Type B pancreatic cell (in vitro differentiated cells): ENCODE data around the gene ASZ1. TPM values are rescaled to one million over a fixed set of nuclear protein-coding genes. Genes with fewer than 3 reads are reported as not detected.

Experiments used
- DNase-seq: peaks from one replicate; pipeline ENCODE4 v3.0.0; 2021; ENCODE audit warnings: mixed read lengths; ENCODE audit not compliant: unreplicated experiment; ENCODE audit errors: extremely low spot score
- H3K27ac Mint-ChIP-seq: 2 replicates; pipeline ENCODE4 v1.8.0; 2021; ENCODE audit warnings: mild to moderate bottlenecking, mixed read lengths
- H3K27me3 Mint-ChIP-seq: 2 replicates; pipeline ENCODE4 v1.8.0; 2021; ENCODE audit warnings: mixed read lengths
- H3K36me3 Mint-ChIP-seq: 2 replicates; pipeline ENCODE4 v1.8.0; 2021; ENCODE audit warnings: mixed read lengths
- H3K4me1 Mint-ChIP-seq: one replicate; pipeline ENCODE4 v1.8.0; 2021; ENCODE audit warnings: mixed read lengths; ENCODE audit not compliant: unreplicated experiment
- H3K4me3 Mint-ChIP-seq: 2 replicates; pipeline ENCODE4 v1.8.0; 2021; ENCODE audit warnings: mild to moderate bottlenecking, mixed read lengths
- H3K9me3 Mint-ChIP-seq: 2 replicates; pipeline ENCODE4 v1.8.0; 2021; ENCODE audit warnings: mixed read lengths
- CTCF ChIP-seq: fragments of 200-600 bp; sonication (generic); conservative IDR thresholded peaks from 2 replicates; pipeline ENCODE4 v1.5.0; 2021; ENCODE audit warnings: antibody characterized with exemption, mild to moderate bottlenecking
- total RNA-seq: library from RNA; stranded (reverse); gene quantifications from 2 replicates; pipeline ENCODE4 v1.2.1, GENCODE V29; 2021; ENCODE audit warnings: low replicate concordance

ASZ1 gene
- total RNA-seq, 1 donor from 2014 or later, result not detected

DNA sequence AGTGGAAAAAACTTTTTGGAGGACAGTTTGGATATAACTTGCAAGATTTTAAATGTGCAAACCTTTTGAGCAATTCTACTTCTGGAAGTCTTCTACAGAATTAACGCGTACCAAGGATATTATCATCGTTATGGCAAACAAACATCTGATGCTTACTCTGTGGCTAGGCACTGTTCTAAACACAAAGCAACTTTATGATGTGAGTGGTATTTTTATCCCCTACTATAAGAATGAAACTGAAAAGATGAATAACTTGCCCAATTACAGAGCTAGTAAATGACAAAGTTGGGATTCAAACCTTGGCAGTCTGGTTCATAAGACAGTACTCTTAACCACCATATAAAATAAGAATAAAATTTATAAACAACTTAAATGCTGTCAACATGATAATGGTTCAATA is 15.8 kb downstream of the ASZ1 start:
- no peak for TF ChIP-seq CTCF
- Mint-ChIP-seq H3K9me3 (no peaks in the 10 kb centered on the region), H3K27me3 (no peaks in the 10 kb centered on the region), H3K4me3 (no peak overlapping the region), H3K36me3 (no peaks in the 10 kb centered on the region), H3K4me1 (no peaks in the 10 kb centered on the region), H3K27ac (no peak overlapping the region)
- DNase-seq, result no peak

DNA sequence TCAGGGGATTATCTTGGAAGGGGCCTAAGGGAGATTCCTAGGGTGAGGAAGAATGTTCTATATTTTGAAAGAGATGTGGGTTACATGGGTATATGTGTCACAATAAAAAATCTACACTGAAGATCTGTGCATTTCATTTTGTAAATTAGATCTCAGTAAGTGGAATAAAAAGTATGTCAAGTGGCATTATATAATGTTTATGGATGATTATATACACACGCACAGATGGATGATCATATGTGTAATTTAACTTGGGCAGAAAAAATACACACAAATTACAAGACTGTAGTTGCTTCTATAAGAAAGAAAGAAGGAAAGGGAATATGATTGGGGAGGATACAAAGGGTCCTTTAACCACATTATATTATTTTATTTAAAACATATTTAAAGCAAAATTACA is 18.5 kb downstream of the ASZ1 start:
- H3K9me3 Mint-ChIP-seq, result no peaks in the 10 kb centered on the region
- TF ChIP-seq CTCF, result no peak
- H3K27ac Mint-ChIP-seq, result no peak overlapping the region
- H3K4me1 Mint-ChIP-seq, result no peaks in the 10 kb centered on the region
- H3K36me3 Mint-ChIP-seq, result no peaks in the 10 kb centered on the region
- no peaks in the 10 kb centered on the region for H3K27me3 Mint-ChIP-seq
- DNase-seq, result no peak
- H3K4me3 Mint-ChIP-seq, result no peak overlapping the region

DNA sequence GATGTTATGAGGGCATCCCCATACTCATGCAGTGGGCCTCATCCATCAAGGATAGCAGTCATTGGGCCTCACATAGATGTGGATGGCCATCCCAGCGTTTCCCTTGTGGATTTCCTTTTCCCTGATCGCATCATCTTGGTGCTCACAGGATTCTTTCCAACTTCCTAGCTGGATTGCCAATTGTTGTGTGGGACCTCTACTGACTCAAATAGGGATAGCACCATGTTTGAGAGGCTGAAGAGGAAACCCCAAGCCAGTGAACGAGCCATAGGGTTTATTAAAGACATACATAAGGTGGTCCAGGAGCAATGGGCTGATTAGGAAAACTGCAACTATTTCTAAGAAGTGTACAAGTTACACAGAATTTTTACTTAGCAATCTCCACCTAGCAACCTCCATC is 21.8 kb downstream of the ASZ1 start:
- no peak overlapping the region for H3K27ac Mint-ChIP-seq
- H3K9me3 Mint-ChIP-seq, result no peaks in the 10 kb centered on the region
- no peak overlapping the region for H3K4me3 Mint-ChIP-seq
- no peak for TF ChIP-seq CTCF
- no peaks in the 10 kb centered on the region for H3K27me3 Mint-ChIP-seq
- no peaks in the 10 kb centered on the region for H3K4me1 Mint-ChIP-seq
- no peak for DNase-seq
- H3K36me3 Mint-ChIP-seq, result no peaks in the 10 kb centered on the region

DNA sequence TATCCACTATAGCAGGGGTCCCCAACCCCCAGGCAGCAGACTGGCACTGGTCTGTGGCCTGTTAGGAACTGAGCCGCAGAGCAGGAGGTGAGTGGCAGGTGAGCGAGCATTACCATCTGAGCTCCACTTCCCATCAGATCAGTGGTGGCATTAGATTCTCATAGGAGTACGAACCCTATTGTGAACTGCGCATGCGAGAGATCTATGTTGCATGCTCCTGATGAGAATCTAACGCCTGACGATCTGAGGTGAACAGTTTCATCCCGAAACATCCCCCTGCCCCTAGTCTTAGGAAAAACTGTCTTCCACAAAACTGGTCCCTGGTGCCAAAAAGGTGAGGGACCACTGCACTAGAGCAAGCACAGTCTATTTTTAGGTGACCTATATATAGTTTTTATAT is 23.6 kb downstream of the ASZ1 start:
- Mint-ChIP-seq H3K4me1 (no peaks in the 10 kb centered on the region), H3K27ac (no peak overlapping the region), H3K9me3 (no peaks in the 10 kb centered on the region), H3K36me3 (no peaks in the 10 kb centered on the region), H3K4me3 (no peak overlapping the region), H3K27me3 (no peaks in the 10 kb centered on the region)
- no peak for TF ChIP-seq CTCF
- no peak for DNase-seq

GRCh38 chr7:117402109-117402508 is 25.2 kb downstream of the ASZ1 start:
- Mint-ChIP-seq H3K4me1 (no peaks in the 10 kb centered on the region), H3K9me3 (no peaks in the 10 kb centered on the region), H3K36me3 (no peaks in the 10 kb centered on the region), H3K27me3 (no peaks in the 10 kb centered on the region), H3K4me3 (no peak overlapping the region), H3K27ac (no peak overlapping the region)
- no peak for TF ChIP-seq CTCF
- DNase-seq, result no peak
